ENCODE data around the gene GYS1. TPM values are rescaled to one million over a fixed set of nuclear protein-coding genes. Genes with fewer than 3 reads are reported as not detected.

Gene GYS1
- total RNA-seq: 10 to 100 TPM; 55.7 to 58.7 TPM

GRCh38 chr19:48993175-48994034 lies at the start of gene GYS1, which contains the start of gene RUVBL2:
Gene GYS1, minus strand, starts transcription at chr19:48993309. Its CDS starts 197 bp downstream, at chr19:48993112.
Gene RUVBL2, plus strand, starts transcription at chr19:48993887. Its CDS starts 25 bp downstream, at chr19:48993912.

GRCh38 chr19:49036815-49037214 lies 43.7 kb upstream of the GYS1 start, which contains the start of gene CGB1:
Gene CGB1, minus strand, starts transcription at chr19:49036895. Its CDS starts 184 bp downstream, at chr19:49036711.

DNA sequence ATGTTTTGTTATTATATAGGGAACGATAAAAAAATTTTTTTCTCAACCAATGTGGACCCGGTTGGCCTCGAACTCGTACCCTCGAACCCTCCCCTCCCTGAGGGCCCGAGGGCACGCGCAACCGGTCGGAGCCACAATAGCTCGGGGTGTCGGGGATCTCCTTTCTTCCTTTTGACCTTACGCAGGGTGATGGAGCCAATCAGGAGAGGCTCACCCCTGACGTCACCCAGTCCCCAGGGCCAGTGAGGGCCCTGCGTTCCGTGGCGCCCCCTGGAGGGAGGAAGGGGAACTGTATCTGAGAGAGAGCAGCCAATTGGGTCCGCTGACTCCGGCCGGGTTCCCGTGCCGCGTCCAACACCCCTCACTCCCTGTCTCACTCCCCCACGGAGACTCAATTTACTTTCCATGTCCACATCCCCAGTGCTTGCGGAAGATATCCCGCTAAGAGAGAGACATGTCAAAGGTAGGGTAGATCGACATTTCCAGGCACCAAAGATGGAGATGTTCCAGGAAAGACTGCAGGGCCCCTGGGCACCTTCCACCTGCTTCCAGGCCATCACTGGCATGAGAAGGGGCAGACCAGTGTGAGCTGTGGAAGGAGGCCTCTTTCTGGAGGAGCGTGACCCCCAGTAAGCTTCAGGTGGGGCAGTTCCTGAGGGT lies 38.7 kb upstream of the GYS1 start, which contains the start of gene CGB2:
Gene CGB2, plus strand, starts transcription at position 249 of the 660 bp plus-strand sequence. Its CDS starts 206 bp downstream, at position 455.

GRCh38 chr19:49024233-49024632 lies 31.1 kb upstream of the GYS1 start, which contains the start of gene CGB3:
Gene CGB3, minus strand, starts transcription at chr19:49024333. Its CDS starts 362 bp downstream, at chr19:49023971.

DNA sequence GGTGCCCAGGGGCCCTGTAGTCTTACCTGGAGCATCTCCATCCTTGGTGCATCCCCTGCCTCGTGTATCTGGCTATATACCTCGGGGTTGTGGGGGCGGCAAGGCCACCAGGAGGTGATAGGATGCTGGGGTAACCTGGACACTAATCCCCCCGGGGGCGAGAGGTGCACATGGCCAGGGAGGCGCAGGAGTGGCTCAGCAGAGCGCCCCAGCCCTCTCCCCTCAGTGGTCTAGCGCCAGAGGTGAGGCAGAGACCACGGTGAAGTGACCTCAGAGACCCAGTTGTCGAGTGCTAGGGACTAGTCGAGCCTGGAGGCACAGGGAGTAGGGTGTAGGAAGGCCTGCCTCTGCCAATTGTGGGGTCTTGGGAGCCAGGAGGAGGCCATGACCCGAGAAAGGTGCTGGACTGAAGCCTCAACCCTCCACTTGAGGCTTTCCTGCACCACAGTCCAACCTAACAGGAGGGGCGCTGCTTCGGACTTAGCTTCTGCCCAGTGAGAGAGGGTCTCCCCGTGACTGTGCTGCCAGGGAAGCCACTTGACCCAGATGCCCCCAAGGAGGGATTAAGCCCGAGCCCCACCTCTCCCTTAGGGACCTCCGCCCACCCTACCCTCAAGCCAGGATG lies 24.0 kb upstream of the GYS1 start, which contains the start of gene LHB:
Gene LHB, minus strand, starts transcription at position 51 of the 625 bp plus-strand sequence. Its CDS starts 10 bp downstream, at position 41.

GRCh38 chr19:48965040-48965805 lies 27.9 kb downstream of the GYS1 start, which contains the start of gene FTL:
Gene FTL, plus strand, starts transcription at chr19:48965309. Its CDS starts 199 bp downstream, at chr19:48965508.

GRCh38 chr19:48954595-48955307 lies 38.4 kb downstream of the GYS1 start, which contains the start of gene BAX:
Gene BAX, plus strand, starts transcription at chr19:48954875. Its CDS starts 54 bp downstream, at chr19:48954929.

GRCh38 chr19:48933382-48933932 lies 59.7 kb downstream of the GYS1 start, which contains the start of gene DHDH:
Gene DHDH, plus strand, starts transcription at chr19:48933699. Its CDS starts 23 bp downstream, at chr19:48933722.

Small RNAs within 50 kb of the gene (microRNA-seq; reads per million reads assigned to microRNA genes)
- not detected for gene MIR6798 (ENCODE audit: borderline microRNAs expressed, borderline replicate concordance)

Other genes starting within 250 kb of the GYS1 start
- gene IZUMO1, start 246.4 kb downstream of the GYS1 start, total RNA-seq: not detected
- under 1 TPM; 0.12 to 0.28 TPM for gene FUT1, start 240.7 kb downstream of the GYS1 start, total RNA-seq
- gene FGF21, start 237.8 kb downstream of the GYS1 start, total RNA-seq: not detected
- 10 to 100 TPM; 38.5 to 41.2 TPM for gene BCAT2, start 182.3 kb downstream of the GYS1 start, total RNA-seq
- under 1 TPM; 0.35 to 0.82 TPM for gene HSD17B14, start 156.8 kb downstream of the GYS1 start, total RNA-seq
- gene PLEKHA4, start 124.7 kb downstream of the GYS1 start, total RNA-seq: 1 to 10 TPM; 6.8 to 8.0 TPM
- 10 to 100 TPM; 50.9 to 56.1 TPM for gene PPP1R15A, start 120.9 kb downstream of the GYS1 start, total RNA-seq
- not detected for gene TULP2, start 94.6 kb downstream of the GYS1 start, total RNA-seq
- gene NUCB1, start 93.0 kb downstream of the GYS1 start, total RNA-seq: 100 to 1,000 TPM; 276 to 287 TPM
- gene DHDH, start 59.6 kb downstream of the GYS1 start, total RNA-seq: 1 to 10 TPM; 1.8 to 2.1 TPM
- gene BAX, start 38.4 kb downstream of the GYS1 start, total RNA-seq: 100 to 1,000 TPM; 271 to 293 TPM
- gene FTL, start 28.0 kb downstream of the GYS1 start, total RNA-seq: 100 to 1,000 TPM; 799 to 840 TPM
- 10 to 100 TPM; 58.4 to 59.0 TPM for gene RUVBL2, start 578 bp upstream of the GYS1 start, total RNA-seq
- gene LHB, start 23.8 kb upstream of the GYS1 start, total RNA-seq: not detected
- not detected for gene CGB3, start 31.0 kb upstream of the GYS1 start, total RNA-seq
- gene CGB2, start 38.6 kb upstream of the GYS1 start, total RNA-seq: not detected
- not detected for gene CGB1, start 43.6 kb upstream of the GYS1 start, total RNA-seq
- not detected for gene CGB5, start 50.5 kb upstream of the GYS1 start, total RNA-seq
- not detected for gene CGB8, start 55.8 kb upstream of the GYS1 start, total RNA-seq
- gene CGB7, start 64.4 kb upstream of the GYS1 start, total RNA-seq: not detected
- not detected for gene NTF4, start 71.5 kb upstream of the GYS1 start, total RNA-seq
- not detected for gene KCNA7, start 79.4 kb upstream of the GYS1 start, total RNA-seq
- 100 to 1,000 TPM; 201 to 223 TPM for gene SNRNP70, start 92.1 kb upstream of the GYS1 start, total RNA-seq
- 1 to 10 TPM; 6.0 to 8.8 TPM for gene LIN7B, start 121.1 kb upstream of the GYS1 start, total RNA-seq
- gene C19orf73, start 125.8 kb upstream of the GYS1 start, total RNA-seq: 1 to 10 TPM; 1.6 to 2.5 TPM
- 1 to 10 TPM; 3.1 to 4.7 TPM for gene PPFIA3, start 126.2 kb upstream of the GYS1 start, total RNA-seq
- not detected for gene HRC, start 162.1 kb upstream of the GYS1 start, total RNA-seq
- not detected for gene TRPM4, start 164.5 kb upstream of the GYS1 start, total RNA-seq

Measured in activated naive CD4-positive, alpha-beta T cell treated with anti-CD3 and anti-CD28 coated beads, Interleukin-2, amount 10 ng/mL, durations not matched to agents 5 hours and 36 hours (primary cell).